CD4-positive, alpha-beta T cell treated with Interleukin-2 at 100 ng/mL for 4 hours (primary cell): ENCODE results near the gene PDZD4.

Experiments
- DNase-seq: peaks from one replicate; pipeline ENCODE4 v3.0.0-alpha.2; 2020; ENCODE audit warnings: low spot score

The PDZD4 gene

GRCh38 chrX:153867139-153867538 is 36.8 kb upstream of the PDZD4 start:
- DNase-seq, result no peak

- DNase-seq, result no peak
These were observed 36.1 kb upstream of the PDZD4 start for GRCh38 chrX:153866302-153867019.

GRCh38 chrX:153865685-153866084 is 35.3 kb upstream of the PDZD4 start:
- DNase-seq, result no peak

GRCh38 chrX:153865321-153865580 is 34.9 kb upstream of the PDZD4 start:
- no peak for DNase-seq

GRCh38 chrX:153864561-153865320 is 34.4 kb upstream of the PDZD4 start:
- no peak for DNase-seq

- no peak for DNase-seq
These were observed 33.8 kb upstream of the PDZD4 start for GRCh38 chrX:153864101-153864500.

- no peak for DNase-seq
These were observed 33.1 kb upstream of the PDZD4 start for GRCh38 chrX:153863251-153863991.

- no peak for DNase-seq
These were observed 32.3 kb upstream of the PDZD4 start for GRCh38 chrX:153862369-153863250.

- DNase-seq, result no peak
These were observed 31.5 kb upstream of the PDZD4 start for GRCh38 chrX:153861733-153862310.

GRCh38 chrX:153861151-153861550 is 30.8 kb upstream of the PDZD4 start:
- no peak for DNase-seq

GRCh38 chrX:153857348-153857903 is 27.1 kb upstream of the PDZD4 start:
- no peak for DNase-seq

- DNase-seq, result no peak
These were observed 24.4 kb upstream of the PDZD4 start for GRCh38 chrX:153854702-153855101.

GRCh38 chrX:153853902-153854267 is 23.5 kb upstream of the PDZD4 start:
- no peak for DNase-seq

GRCh38 chrX:153853180-153853901 is 23.0 kb upstream of the PDZD4 start:
- DNase-seq, result no peak

- no peak for DNase-seq
These were observed 21.6 kb upstream of the PDZD4 start for GRCh38 chrX:153851981-153852380.

- no peak for DNase-seq
These were observed 18.0 kb upstream of the PDZD4 start for GRCh38 chrX:153848325-153848724.

GRCh38 chrX:153845842-153846241 is 15.5 kb upstream of the PDZD4 start:
- DNase-seq, result no peak

- no peak for DNase-seq
These were observed 14.9 kb upstream of the PDZD4 start for GRCh38 chrX:153845195-153845594.

- DNase-seq, result no peak
These were observed 14.3 kb upstream of the PDZD4 start for GRCh38 chrX:153844509-153845082.

- DNase-seq, result no peak
These were observed 6.6 kb upstream of the PDZD4 start for GRCh38 chrX:153836921-153837320.

GRCh38 chrX:153832728-153833127 is 2.4 kb upstream of the PDZD4 start:
- no peak for DNase-seq
